ENCODE measurements around the gene TNNI3.

- TF ChIP-seq CTCF (IDR thresholded peaks at IDR 0.05; ENCODE audit: low read depth, low read length) (no peak), POLR2A (IDR thresholded peaks at IDR 0.05; ENCODE audit: extremely low read depth, insufficient read length) (peak; percentile 29)
Observed at GRCh38 chr19:55116859-55117662, 40.5 kb downstream of the TNNI3 start, which contains the start of gene PPP1R12C.

Measured in NB4 (cell line).